ENCODE results near the gene WDFY2. TPM values are rescaled to one million over a fixed set of nuclear protein-coding genes. Genes with fewer than 3 reads are reported as not detected.

WDFY2 gene
- total RNA-seq, 1 experiment from 2014 or later: 4.1 TPM

GRCh38 chr13:51612867-51613266, 28.6 kb downstream of the WDFY2 start:
- H3K4me3 ChIP-seq (ENCODE audit: low read length): no peak overlapping the region
- TF ChIP-seq EZH2phosphoT487 (IDR thresholded peaks at IDR 0.05; ENCODE audit: borderline replicate concordance, low read length) (no peak), CTCF (conservative IDR thresholded peaks at IDR 0.05; ENCODE audit: low read depth, low read length) (no peak), EZH2 (IDR thresholded peaks at IDR 0.05; ENCODE audit: low read length, unreplicated experiment) (no peak)
- no TSS peak for BruUV-seq (replicated peaks)
- H3K4me1 ChIP-seq (ENCODE audit: insufficient read depth, low read length): no peaks in the 10 kb centered on the region
- H3K4me2 ChIP-seq (ENCODE audit: low read length): no peak overlapping the region
- H3K9me2 ChIP-seq (replicated peaks; ENCODE audit: low read length): no peaks in the 10 kb centered on the region
- H3K36me3 ChIP-seq (ENCODE audit: low read depth, low read length): no peaks in the 10 kb centered on the region
- H3K27ac ChIP-seq (ENCODE audit: low read length): no peak overlapping the region
- CTCF ChIA-PET: no interaction called here
- DNase-seq: no peak
- no peaks in the 10 kb centered on the region for H3K27me3 ChIP-seq (ENCODE audit: low read length)
- POLR2A ChIA-PET (ENCODE audit: unreplicated experiment): no interaction called here
- intact Hi-C loops (cut with micrococcal nuclease): no loop called here
- ATAC-seq: no peak
- H3F3A ChIP-seq (ENCODE audit: low read length, unreplicated experiment): no peaks in the 10 kb centered on the region
- no peaks in the 10 kb centered on the region for H3K9me3 ChIP-seq (ENCODE audit: low read length)
- H3K79me2 ChIP-seq (ENCODE audit: low read length): peaks cover 34% of the 10 kb centered on the region
- no peak overlapping the region for H2AFZ ChIP-seq (ENCODE audit: low read length)
- no peaks in the 10 kb centered on the region for H4K20me1 ChIP-seq (ENCODE audit: low read length)
- no peak overlapping the region for H3K9ac ChIP-seq (ENCODE audit: low read length)

GRCh38 chr13:51613535-51613934, 29.3 kb downstream of the WDFY2 start:
- no TSS peak for BruUV-seq (replicated peaks)
- H3K36me3 ChIP-seq (ENCODE audit: low read depth, low read length): no peaks in the 10 kb centered on the region
- no peaks in the 10 kb centered on the region for H3K27me3 ChIP-seq (ENCODE audit: low read length)
- no peak for DNase-seq
- POLR2A ChIA-PET (ENCODE audit: unreplicated experiment): no interaction called here
- H4K20me1 ChIP-seq (ENCODE audit: low read length): no peaks in the 10 kb centered on the region
- no peak for TF ChIP-seq EZH2 (IDR thresholded peaks at IDR 0.05; ENCODE audit: low read length, unreplicated experiment)
- no peak for TF ChIP-seq CTCF (conservative IDR thresholded peaks at IDR 0.05; ENCODE audit: low read depth, low read length)
- TF ChIP-seq EZH2phosphoT487 (IDR thresholded peaks at IDR 0.05; ENCODE audit: borderline replicate concordance, low read length): no peak
- H3K4me3 ChIP-seq (ENCODE audit: low read length): no peak overlapping the region
- CTCF ChIA-PET: no interaction called here
- intact Hi-C loops (cut with micrococcal nuclease): no loop called here
- no peak overlapping the region for H3K4me2 ChIP-seq (ENCODE audit: low read length)
- H3K9ac ChIP-seq (ENCODE audit: low read length): no peak overlapping the region
- no peaks in the 10 kb centered on the region for H3F3A ChIP-seq (ENCODE audit: low read length, unreplicated experiment)
- H3K9me2 ChIP-seq (replicated peaks; ENCODE audit: low read length): no peaks in the 10 kb centered on the region
- peaks cover 41% of the 10 kb centered on the region for H3K79me2 ChIP-seq (ENCODE audit: low read length)
- H3K27ac ChIP-seq (ENCODE audit: low read length): no peak overlapping the region
- no peaks in the 10 kb centered on the region for H3K9me3 ChIP-seq (ENCODE audit: low read length)
- no peak for ATAC-seq
- H2AFZ ChIP-seq (ENCODE audit: low read length): no peak overlapping the region
- H3K4me1 ChIP-seq (ENCODE audit: insufficient read depth, low read length): peaks cover 1% of the 10 kb centered on the region

- H3K36me3 ChIP-seq (ENCODE audit: low read depth, low read length): no peaks in the 10 kb centered on the region
- H3F3A ChIP-seq (ENCODE audit: low read length, unreplicated experiment): no peaks in the 10 kb centered on the region
- H3K4me3 ChIP-seq (ENCODE audit: low read length): no peak overlapping the region
- H3K79me2 ChIP-seq (ENCODE audit: low read length): peaks cover 38% of the 10 kb centered on the region
- no peak for ATAC-seq
- peaks cover 10% of the 10 kb centered on the region for H3K4me1 ChIP-seq (ENCODE audit: insufficient read depth, low read length)
- CTCF ChIA-PET: interaction anchor here (0.5 kb wide), 1 partner anchor 166 kb away, joined by 3 read pairs; no protein-coding TSS in a partner anchor
- H3K4me2 ChIP-seq (ENCODE audit: low read length): no peak overlapping the region
- BruUV-seq (replicated peaks): no TSS peak
- H4K20me1 ChIP-seq (ENCODE audit: low read length): no peaks in the 10 kb centered on the region
- no peak overlapping the region for H3K27ac ChIP-seq (ENCODE audit: low read length)
- H2AFZ ChIP-seq (ENCODE audit: low read length): no peak overlapping the region
- TF ChIP-seq EZH2 (IDR thresholded peaks at IDR 0.05; ENCODE audit: low read length, unreplicated experiment) (no peak), CTCF (conservative IDR thresholded peaks at IDR 0.05; ENCODE audit: low read depth, low read length) (no peak), EZH2phosphoT487 (IDR thresholded peaks at IDR 0.05; ENCODE audit: borderline replicate concordance, low read length) (no peak)
- H3K9ac ChIP-seq (ENCODE audit: low read length): no peak overlapping the region
- POLR2A ChIA-PET (ENCODE audit: unreplicated experiment): no interaction called here
- intact Hi-C loops (cut with micrococcal nuclease): no loop called here
- H3K9me3 ChIP-seq (ENCODE audit: low read length): no peaks in the 10 kb centered on the region
- H3K27me3 ChIP-seq (ENCODE audit: low read length): no peaks in the 10 kb centered on the region
- no peak for DNase-seq
- H3K9me2 ChIP-seq (replicated peaks; ENCODE audit: low read length): no peaks in the 10 kb centered on the region
Observed at GRCh38 chr13:51614350-51614786, 30.1 kb downstream of the WDFY2 start.

All from PC-3 (cell line).